Measurements from ENCODE around the gene TANGO2.

TANGO2 gene

GRCh38 chr22:20093418-20094196, 72.7 kb downstream of the TANGO2 start:
- no peak for TF ChIP-seq MYC (IDR thresholded peaks at IDR 0.05; ENCODE audit: low read depth, low read length)
- no peak for TF ChIP-seq CTCF (IDR thresholded peaks at IDR 0.05; ENCODE audit: low read depth, low read length)
- TF ChIP-seq POLR2A (IDR thresholded peaks at IDR 0.05; ENCODE audit: extremely low read depth, insufficient read length), result no peak
- TF ChIP-seq, protein P1, sequence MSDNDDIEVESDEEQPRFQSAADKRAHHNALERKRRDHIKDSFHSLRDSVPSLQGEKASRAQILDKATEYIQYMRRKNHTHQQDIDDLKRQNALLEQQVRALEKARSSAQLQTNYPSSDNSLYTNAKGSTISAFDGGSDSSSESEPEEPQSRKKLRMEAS (IDR thresholded peaks at IDR 0.05; ENCODE audit: low read depth, low read length), result no peak
- DNase-seq (ENCODE audit: low read depth), result no peak
- no peak overlapping the region for H3K4me3 ChIP-seq (ENCODE audit: low read depth, low read length)

DNA sequence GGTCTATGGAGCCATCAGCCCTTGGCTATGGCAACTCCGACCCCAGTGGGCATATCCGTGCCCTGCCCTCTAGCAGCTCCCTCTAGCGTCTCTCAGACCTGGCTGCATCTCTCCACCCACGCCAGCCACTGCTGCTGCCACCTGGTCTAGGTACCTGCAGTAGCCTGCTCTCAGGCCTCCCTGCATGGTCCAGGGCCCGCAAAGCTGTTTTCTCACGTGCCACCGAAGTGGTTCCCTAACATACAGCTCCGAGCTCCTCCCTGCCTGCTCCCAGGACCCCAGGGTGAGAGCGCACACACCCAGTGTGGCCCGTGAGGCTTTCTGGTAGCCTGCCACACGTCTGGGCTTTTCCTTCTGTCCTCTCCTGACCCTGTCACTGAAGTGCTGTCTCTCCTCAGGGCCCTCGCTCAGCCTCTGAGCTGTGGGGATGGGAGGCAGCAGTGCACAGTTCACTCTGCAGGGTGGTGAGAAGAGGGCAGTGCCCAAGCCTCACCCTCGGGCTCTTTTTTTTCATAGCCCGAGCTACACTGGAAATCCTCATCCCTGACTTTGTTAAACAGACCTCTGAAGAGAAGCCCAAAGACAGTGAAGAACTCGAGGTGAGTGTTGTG, 73.4 kb downstream of the TANGO2 start:
- DNase-seq (ENCODE audit: low read depth), result no peak
- TF ChIP-seq CTCF (IDR thresholded peaks at IDR 0.05; ENCODE audit: low read depth, low read length) (no peak), MYC (IDR thresholded peaks at IDR 0.05; ENCODE audit: low read depth, low read length) (no peak), POLR2A (IDR thresholded peaks at IDR 0.05; ENCODE audit: extremely low read depth, insufficient read length) (no peak)
- TF ChIP-seq, protein P1 (IDR thresholded peaks at IDR 0.05; ENCODE audit: low read depth, low read length), result no peak
- H3K4me3 ChIP-seq (ENCODE audit: low read depth, low read length), result no peak overlapping the region

GRCh38 chr22:20095521-20095920, 74.6 kb downstream of the TANGO2 start:
- TF ChIP-seq, protein P1 (IDR thresholded peaks at IDR 0.05; ENCODE audit: low read depth, low read length), result no peak
- no peak for TF ChIP-seq CTCF (IDR thresholded peaks at IDR 0.05; ENCODE audit: low read depth, low read length)
- no peak for TF ChIP-seq POLR2A (IDR thresholded peaks at IDR 0.05; ENCODE audit: extremely low read depth, insufficient read length)
- no peak for TF ChIP-seq MYC (IDR thresholded peaks at IDR 0.05; ENCODE audit: low read depth, low read length)
- no peak overlapping the region for H3K4me3 ChIP-seq (ENCODE audit: low read depth, low read length)
- DNase-seq (ENCODE audit: low read depth), result no peak

DNA sequence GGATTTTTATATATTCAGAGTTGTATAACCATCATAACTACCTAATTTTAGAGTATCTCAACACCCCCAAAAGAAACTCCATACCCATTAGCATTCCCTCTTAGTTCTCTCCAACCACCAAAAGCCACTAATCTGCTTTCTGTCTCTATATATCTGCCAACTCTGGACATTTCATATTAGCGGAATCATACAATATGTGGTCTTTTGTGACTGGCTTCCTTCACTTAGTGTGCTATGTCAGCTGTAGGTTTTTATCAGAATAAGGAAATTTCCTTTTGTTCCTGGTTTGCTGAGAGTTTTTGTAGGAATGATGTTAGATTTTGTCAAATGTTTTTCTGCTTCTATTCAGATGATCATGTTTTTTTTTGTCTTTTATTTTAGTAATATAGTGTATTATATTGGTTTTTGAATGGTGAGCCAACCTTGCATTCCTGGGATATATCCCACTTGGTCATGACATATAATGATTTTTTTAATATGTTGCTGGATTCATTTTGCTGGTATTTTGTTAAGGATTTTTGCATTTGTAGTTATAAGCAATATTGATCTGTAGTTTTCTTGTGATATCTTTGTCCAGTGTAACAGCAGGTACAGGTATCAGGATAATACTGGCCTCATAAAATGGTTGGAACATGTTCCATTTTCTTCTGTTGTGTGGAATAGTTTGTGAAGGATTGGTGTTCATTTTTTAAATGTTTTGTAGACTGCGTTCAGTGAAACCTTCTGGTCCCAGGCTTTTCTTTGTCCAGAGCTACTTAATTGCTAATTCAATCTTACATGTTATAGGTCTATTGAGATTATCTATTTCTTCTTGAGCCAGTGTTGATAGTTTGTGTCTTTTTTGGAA, 75.9 kb downstream of the TANGO2 start:
- no peak overlapping the region for H3K4me3 ChIP-seq (ENCODE audit: low read depth, low read length)
- TF ChIP-seq CTCF (IDR thresholded peaks at IDR 0.05; ENCODE audit: low read depth, low read length) (no peak), MYC (IDR thresholded peaks at IDR 0.05; ENCODE audit: low read depth, low read length) (no peak), POLR2A (IDR thresholded peaks at IDR 0.05; ENCODE audit: extremely low read depth, insufficient read length) (no peak)
- DNase-seq (ENCODE audit: low read depth), result no peak

GRCh38 chr22:20099099-20099711, 78.3 kb downstream of the TANGO2 start:
- no peak overlapping the region for H3K4me3 ChIP-seq (ENCODE audit: low read depth, low read length)
- TF ChIP-seq MYC (IDR thresholded peaks at IDR 0.05; ENCODE audit: low read depth, low read length) (no peak), POLR2A (IDR thresholded peaks at IDR 0.05; ENCODE audit: extremely low read depth, insufficient read length) (no peak), CTCF (IDR thresholded peaks at IDR 0.05; ENCODE audit: low read depth, low read length) (no peak)
- TF ChIP-seq, protein P1 (IDR thresholded peaks at IDR 0.05; ENCODE audit: low read depth, low read length), result no peak
- DNase-seq (ENCODE audit: low read depth), result no peak

All from NB4 (cell line).